Transverse colon (tissue), 4 donors: ENCODE measurements around the gene NFATC2IP. TPM values are rescaled to one million over a fixed set of nuclear protein-coding genes. Genes with fewer than 3 reads are reported as not detected.
"Not testable (repeated sequence)": the region's sequence is repeated elsewhere in the genome, so short reads cannot be mapped to it uniquely, and the experiment has no call there.

Experiments used
- DNase-seq: peaks from one replicate; pipeline ENCODE4 v3.0.0-alpha.2; 2019
- H3K27ac ChIP-seq, 4 donors: fragments of 200-600 bp; sonication (generic); 2 replicates each; pipeline ENCODE4 v1.5.1; 2016 to 2018; ENCODE audit warnings: inconsistent platforms in 4 of 4
- H3K27me3 ChIP-seq: fragments of 200-600 bp; sonication (generic); 2 replicates; pipeline ENCODE4 v1.5.1; 2017; ENCODE audit warnings: inconsistent platforms
- H3K36me3 ChIP-seq, 4 donors: fragments of 200-600 bp; sonication (generic); 2 replicates each; pipeline ENCODE4 v1.5.1; 2017 to 2019; ENCODE audit warnings: inconsistent platforms in 4 of 4
- H3K4me1 ChIP-seq, 4 donors: fragments of 200-600 bp; sonication (generic); 2 replicates each; pipeline ENCODE4 v1.5.1; 2017 to 2020; ENCODE audit warnings: inconsistent platforms in 4 of 4
- H3K4me3 ChIP-seq, 4 donors: fragments of 200-600 bp; sonication (generic); 1 replicate in 1 of 4; 2 replicates in 3 of 4; pipeline versions ENCODE4 v1.5.1 to v1.6.1; 2017 to 2019; ENCODE audit warnings: inconsistent platforms in 4 of 4
- H3K9me3 ChIP-seq, 2 donors: fragments of 200-600 bp; sonication (generic); 2 replicates each; pipeline ENCODE4 v1.5.1; 2017 to 2019; ENCODE audit warnings: inconsistent platforms in 2 of 2
- CTCF ChIP-seq, 5 experiments: fragments of 200-600 bp in 3 of 5; fragments of 450-650 bp in 2 of 5; sonication (generic) in 3 of 5; IDR thresholded peaks; 1 replicate in 2 of 5; 2 replicates in 3 of 5; pipeline ENCODE4 v1.5.1; 2016 to 2017; ENCODE audit warnings: antibody characterized with exemption in 5 of 5, inconsistent platforms in 3 of 5, mild to moderate bottlenecking in 2 of 5, moderate library complexity in 1 of 5
- EP300 ChIP-seq: sonication (generic); formaldehyde crosslinking; IDR thresholded peaks from one replicate; pipeline ENCODE4 v1.6.1; 2017; ENCODE audit warnings: antibody characterized with exemption, low read depth
- POLR2A ChIP-seq: fragments of 450-650 bp; IDR thresholded peaks from one replicate; pipeline ENCODE4 v1.6.1; 2016; ENCODE audit warnings: antibody characterized with exemption, mild to moderate bottlenecking, moderate library complexity
- POLR2AphosphoS5 ChIP-seq, 3 donors: sonication (generic); formaldehyde crosslinking; IDR thresholded peaks; one replicate each; pipeline ENCODE4 v1.6.1; 2016; ENCODE audit warnings: antibody characterized with exemption in 3 of 3
- WGBS, 2 donors: methylation state at CpG; one replicate each; pipeline ENCODE4 v1.1.5; 2018; ENCODE audit warnings: low coverage in 1 of 2; 5-methylcytosine and 5-hydroxymethylcytosine counted together
- in situ Hi-C, 4 donors: fragments of 200-750 bp; cut with MboI; loops; one replicate each; pipeline versions ENCODE4 v1.15.0 to v1.15.1; 2017; ENCODE audit warnings: low sequenced_read_pairs in 3 of 4, low pct_ligation_motif_present in 1 of 4, low pct_unique_long_range_greater_than_20kb in 1 of 4
- intact Hi-C: fragments of 100-400 bp; cut with DNase I; formaldehyde crosslinking; loops from one replicate; pipeline ENCODE4 v1.15.1; 2023; ENCODE audit warnings: low total_unique reads
- total RNA-seq, 4 donors: library from RNA; depleted of rRNA; stranded (reverse); fragments of >200 nt; gene quantifications; one replicate each; pipeline ENCODE4 v1.1.0, GENCODE V29; 2016

Gene NFATC2IP
- total RNA-seq, 4 donors from 2014 or later = 59.1 to 89.4 (median 70.2) TPM

GRCh38 chr16:28936784-28937155 lies 14.0 kb upstream of the NFATC2IP start:
- no peak overlapping the region for H3K4me3 ChIP-seq
- intact Hi-C loops = no loop called here

GRCh38 chr16:28937222-28937876 lies 13.4 kb upstream of the NFATC2IP start:
- in situ Hi-C loops = no loop called here
- intact Hi-C loops = no loop called here
- H3K9me3 ChIP-seq = no peaks in the 10 kb centered on the region

More at GRCh38 chr16:28936784-28937155, 14.0 kb upstream of the NFATC2IP start:
- H3K9me3 ChIP-seq = no peaks in the 10 kb centered on the region
- peaks cover 0 to 6% (median 2%) of the 10 kb centered on the region in 4 donors for H3K4me1 ChIP-seq
- 84% methylated on average over 25 of the region's 26 CpGs; no CpG with 5 or more reads in 1 of the 2 donors for WGBS, 2 donors
- in situ Hi-C loops = no loop called here
- H3K27ac ChIP-seq = no peak overlapping the region
- TF ChIP-seq CTCF (IDR thresholded peaks at IDR 0.05) (no peak), POLR2AphosphoS5 (IDR thresholded peaks at IDR 0.05) (no peak), POLR2A (no peak), EP300 (no peak)
- H3K27me3 ChIP-seq = no peaks in the 10 kb centered on the region
- no peak for DNase-seq
- H3K36me3 ChIP-seq = no peaks in the 10 kb centered on the region

GRCh38 chr16:28938721-28939120 lies 12.0 kb upstream of the NFATC2IP start:
- Histone ChIP-seq H3K4me3 (no peak overlapping the region), H3K27ac (no peak overlapping the region), H3K27me3 (no peaks in the 10 kb centered on the region), H3K36me3 (no peaks in the 10 kb centered on the region), H3K4me1 (peaks cover 0 to 6% (median 2%) of the 10 kb centered on the region in 4 donors), H3K9me3 (no peaks in the 10 kb centered on the region)
- 77% methylated on average over 7 of the region's 7 CpGs; no CpG with 5 or more reads in 1 of the 2 donors for WGBS, 2 donors
- intact Hi-C loops = no loop called here
- TF ChIP-seq POLR2AphosphoS5 (IDR thresholded peaks at IDR 0.05) = no peak
- no peak for TF ChIP-seq EP300
- no peak for TF ChIP-seq POLR2A
- no peak for TF ChIP-seq CTCF (IDR thresholded peaks at IDR 0.05)
- in situ Hi-C loops = no loop called here
- no peak for DNase-seq

More at GRCh38 chr16:28937222-28937876, 13.4 kb upstream of the NFATC2IP start:
- no peak for DNase-seq
- Histone ChIP-seq H3K27ac (no peak overlapping the region), H3K4me1 (peaks cover 0 to 6% (median 2%) of the 10 kb centered on the region in 4 donors), H3K36me3 (no peaks in the 10 kb centered on the region), H3K27me3 (no peaks in the 10 kb centered on the region), H3K4me3 (no peak overlapping the region)
- 75% methylated on average over 14 of the region's 14 CpGs; no CpG with 5 or more reads in 1 of the 2 donors for WGBS, 2 donors
- no peak for TF ChIP-seq POLR2A
- TF ChIP-seq CTCF (IDR thresholded peaks at IDR 0.05) = no peak
- TF ChIP-seq EP300 = no peak
- no peak for TF ChIP-seq POLR2AphosphoS5 (IDR thresholded peaks at IDR 0.05)

- H3K4me1 ChIP-seq, H3K27me3 ChIP-seq, H3K36me3 ChIP-seq, H3K27ac ChIP-seq, DNase-seq, H3K9me3 ChIP-seq, intact Hi-C loops, H3K4me3 ChIP-seq: not testable (repeated sequence)
- 89 to 93% methylated on average over 6 to 7 of the region's 7 CpGs for WGBS, 2 donors
- in situ Hi-C loops = loop anchor here in 1 of 4 donors (10.0 kb wide), 2 partner anchors 75 to 115 kb away; partner anchors contain the start of genes ATXN2L and SH2B1
Measured at GRCh38 chr16:28939825-28940224, 10.9 kb upstream of the NFATC2IP start.
